HG03045 (cell line): Measurements from ENCODE around the gene TMEM43.
"Not testable (repeated sequence)": the region's sequence is repeated elsewhere in the genome, so short reads cannot be mapped to it uniquely, and the experiment has no call there.

ENCODE experiments used
- ATAC-seq: cut with Tn5 transposase; IDR thresholded peaks from one replicate; pipeline ENCODE4 v1.9.1; 2021; ENCODE audit warnings: mild to moderate bottlenecking, moderate library complexity; ENCODE audit not compliant: unreplicated experiment

Gene TMEM43, protein sequence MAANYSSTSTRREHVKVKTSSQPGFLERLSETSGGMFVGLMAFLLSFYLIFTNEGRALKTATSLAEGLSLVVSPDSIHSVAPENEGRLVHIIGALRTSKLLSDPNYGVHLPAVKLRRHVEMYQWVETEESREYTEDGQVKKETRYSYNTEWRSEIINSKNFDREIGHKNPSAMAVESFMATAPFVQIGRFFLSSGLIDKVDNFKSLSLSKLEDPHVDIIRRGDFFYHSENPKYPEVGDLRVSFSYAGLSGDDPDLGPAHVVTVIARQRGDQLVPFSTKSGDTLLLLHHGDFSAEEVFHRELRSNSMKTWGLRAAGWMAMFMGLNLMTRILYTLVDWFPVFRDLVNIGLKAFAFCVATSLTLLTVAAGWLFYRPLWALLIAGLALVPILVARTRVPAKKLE

DNA sequence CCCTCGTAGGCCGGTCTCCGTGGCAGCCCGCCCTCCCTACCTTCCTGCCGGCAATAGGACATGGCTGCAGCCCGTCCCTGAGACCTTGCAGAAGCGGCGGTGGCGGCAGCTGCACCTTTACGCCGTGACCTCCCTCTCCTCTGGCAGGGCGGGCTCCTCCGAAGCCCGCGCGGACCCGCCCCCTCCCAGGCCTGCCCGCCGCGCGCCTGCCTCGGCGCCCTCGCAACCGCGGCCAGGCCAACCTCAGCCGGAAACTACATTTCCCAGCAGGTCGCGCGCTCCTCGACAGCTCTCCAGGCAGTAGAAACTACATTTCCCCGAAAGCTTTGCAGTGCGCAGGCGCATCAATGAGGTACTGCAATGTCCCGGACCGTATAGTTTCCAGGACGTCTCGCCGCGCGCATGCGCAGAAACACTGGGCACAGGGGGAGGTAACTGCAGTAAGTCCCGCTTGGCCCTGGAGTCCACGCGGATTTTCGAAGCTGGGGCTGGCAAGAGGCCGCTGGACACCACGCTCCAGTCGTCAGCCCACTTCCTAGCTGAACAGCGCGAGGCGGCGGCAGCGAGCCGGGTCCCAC, at the start of gene TMEM43, which contains the start of gene CHCHD4:
TMEM43 (plus strand) TSS at position 438 of the 578 bp plus-strand sequence. CDS start 142 bp downstream, outside the sequence.
CHCHD4 (minus strand) TSS at position 256 of the 578 bp plus-strand sequence; CDS start at position 62, 194 bp downstream.
- ATAC-seq: peak; percentile 90

DNA sequence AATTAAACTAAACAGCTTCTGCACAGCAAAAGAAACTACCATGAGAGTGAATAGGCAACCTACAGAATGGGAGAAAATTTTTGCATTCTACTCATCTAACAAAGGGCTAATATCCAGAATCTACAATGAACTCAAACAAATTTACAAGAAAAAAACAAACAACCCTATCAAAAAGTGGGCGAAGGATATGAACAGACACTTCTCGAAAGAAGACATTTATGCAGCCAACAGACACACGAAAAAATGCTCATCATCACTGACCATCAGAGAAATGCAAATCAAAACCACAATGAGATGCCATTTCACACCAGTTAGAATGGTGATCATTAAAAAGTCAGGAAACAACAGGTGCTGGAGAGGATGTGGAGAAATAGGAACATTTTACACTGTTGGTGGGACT, 49.6 kb upstream of the TMEM43 start:
- ATAC-seq: not testable (repeated sequence)

DNA sequence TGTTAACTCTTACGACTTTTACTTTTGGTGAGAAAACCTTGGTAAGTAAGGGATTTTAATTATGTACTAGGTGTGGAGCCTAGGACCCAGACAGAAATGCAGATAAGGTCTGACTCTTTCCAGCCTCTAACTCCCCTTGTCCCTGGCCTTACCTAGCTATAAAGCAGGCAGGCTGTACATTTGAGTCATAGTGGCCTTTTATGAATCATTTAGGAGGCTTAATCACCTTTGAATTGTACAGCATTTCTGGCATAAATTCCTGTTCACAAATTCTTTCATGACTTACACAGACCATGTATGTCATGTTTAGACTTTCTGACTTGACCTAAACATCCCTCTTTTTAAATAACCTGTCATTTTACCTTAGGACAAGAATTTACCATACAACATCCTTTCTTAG, 47.5 kb upstream of the TMEM43 start:
- ATAC-seq: no peak

DNA sequence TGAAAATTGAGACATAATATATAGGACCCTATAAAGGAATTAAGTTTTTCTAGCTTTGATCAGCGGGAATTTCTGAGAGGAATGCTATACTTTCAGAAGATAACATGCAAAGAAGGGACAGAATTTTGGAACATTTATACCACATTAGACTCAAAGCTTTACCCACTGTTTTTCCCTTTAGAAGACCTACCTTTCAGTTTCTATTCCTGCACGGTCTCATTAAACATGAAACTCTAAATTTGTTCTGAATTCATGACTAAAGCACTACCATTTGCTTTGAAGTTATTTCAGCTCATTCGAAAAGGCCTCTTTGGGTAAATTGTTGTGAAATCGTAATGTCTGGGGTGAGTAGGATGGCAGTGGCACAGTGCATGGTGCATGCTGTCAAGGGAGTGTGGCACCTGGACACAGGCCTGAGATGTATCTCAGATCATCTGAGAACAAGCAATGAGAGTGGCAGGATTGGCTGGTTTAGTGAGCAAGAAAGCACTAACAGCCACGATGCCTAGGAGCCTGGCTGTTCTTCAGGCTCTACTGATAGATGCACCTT, 42.7 kb upstream of the TMEM43 start:
- ATAC-seq: no peak

DNA sequence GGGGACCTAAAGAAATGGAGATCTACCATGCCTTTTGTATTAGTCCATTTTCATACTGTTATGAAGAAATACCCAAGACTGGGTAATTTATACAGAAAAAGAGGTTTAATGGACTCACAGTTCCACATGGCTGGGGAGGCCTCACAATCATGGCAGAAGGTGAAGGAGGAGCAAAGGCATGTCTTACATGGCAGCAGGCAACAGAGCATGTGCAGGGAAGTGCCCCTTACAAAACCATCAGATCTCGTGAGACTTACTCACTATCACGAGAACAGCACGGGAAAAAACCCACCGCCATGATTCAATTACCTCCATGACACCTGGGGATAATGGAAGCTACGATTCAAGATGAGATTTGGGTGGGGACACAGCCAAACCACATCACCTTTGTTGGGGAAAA, 37.4 kb upstream of the TMEM43 start:
- not testable (repeated sequence) for ATAC-seq

GRCh38 chr3:14091959-14092358, 32.9 kb upstream of the TMEM43 start:
- ATAC-seq: not testable (repeated sequence)

DNA sequence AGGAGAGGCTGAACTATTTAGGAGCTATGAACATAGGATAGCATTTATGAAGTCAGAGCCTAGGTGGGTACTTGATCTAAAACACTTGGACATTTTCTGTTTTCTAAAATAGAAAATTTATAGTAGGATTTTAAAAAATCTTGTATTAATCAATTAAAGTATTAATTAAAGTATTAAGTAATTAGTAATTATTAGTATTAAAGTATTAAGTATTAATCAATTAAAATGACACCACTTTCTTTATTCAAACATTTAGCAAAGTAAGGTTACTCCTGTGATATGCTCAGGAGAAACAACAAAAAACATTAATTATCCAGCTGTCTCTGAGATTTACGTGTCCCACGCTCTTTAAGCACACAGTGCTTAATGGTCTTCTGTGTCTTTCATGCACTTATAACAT, 32.4 kb upstream of the TMEM43 start:
- no peak for ATAC-seq

DNA sequence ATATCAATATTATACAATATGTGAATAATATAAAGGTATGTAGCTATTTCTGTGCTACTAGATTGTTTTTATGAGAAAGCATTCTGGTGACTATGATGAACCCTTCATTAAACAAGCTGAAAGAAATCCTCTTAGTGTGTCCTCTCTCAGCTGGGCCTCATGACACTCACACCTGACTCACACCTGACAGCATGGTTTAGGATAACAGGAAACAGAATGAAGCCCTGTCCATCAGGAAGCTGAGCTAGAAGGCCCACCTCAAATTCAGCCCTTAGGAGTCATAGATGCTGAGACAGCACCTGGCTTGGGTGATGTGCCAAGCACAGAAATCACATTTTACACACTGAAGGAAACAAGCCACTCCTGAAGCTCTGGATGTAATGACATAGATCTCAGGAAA, 31.0 kb upstream of the TMEM43 start:
- ATAC-seq: no peak

DNA sequence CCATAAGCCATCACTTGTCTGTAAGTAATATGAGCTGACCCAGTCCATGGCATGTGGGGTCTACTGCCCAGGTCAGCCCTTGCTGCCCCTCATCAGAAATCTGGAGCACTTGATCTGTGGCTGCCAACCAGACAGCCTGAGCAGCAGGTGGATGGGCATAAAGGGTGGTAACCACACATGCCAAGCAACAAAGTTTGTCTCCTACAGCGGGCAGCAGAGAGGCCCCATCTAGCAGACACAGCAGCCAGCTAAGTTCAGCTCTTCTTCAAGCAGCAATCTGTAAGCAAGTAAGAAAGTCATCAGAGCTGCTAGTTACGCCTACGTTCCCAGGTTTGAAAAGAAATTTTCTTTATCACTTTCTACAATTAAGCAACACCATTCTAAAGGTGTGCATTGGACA, 28.1 kb upstream of the TMEM43 start:
- no peak for ATAC-seq

DNA sequence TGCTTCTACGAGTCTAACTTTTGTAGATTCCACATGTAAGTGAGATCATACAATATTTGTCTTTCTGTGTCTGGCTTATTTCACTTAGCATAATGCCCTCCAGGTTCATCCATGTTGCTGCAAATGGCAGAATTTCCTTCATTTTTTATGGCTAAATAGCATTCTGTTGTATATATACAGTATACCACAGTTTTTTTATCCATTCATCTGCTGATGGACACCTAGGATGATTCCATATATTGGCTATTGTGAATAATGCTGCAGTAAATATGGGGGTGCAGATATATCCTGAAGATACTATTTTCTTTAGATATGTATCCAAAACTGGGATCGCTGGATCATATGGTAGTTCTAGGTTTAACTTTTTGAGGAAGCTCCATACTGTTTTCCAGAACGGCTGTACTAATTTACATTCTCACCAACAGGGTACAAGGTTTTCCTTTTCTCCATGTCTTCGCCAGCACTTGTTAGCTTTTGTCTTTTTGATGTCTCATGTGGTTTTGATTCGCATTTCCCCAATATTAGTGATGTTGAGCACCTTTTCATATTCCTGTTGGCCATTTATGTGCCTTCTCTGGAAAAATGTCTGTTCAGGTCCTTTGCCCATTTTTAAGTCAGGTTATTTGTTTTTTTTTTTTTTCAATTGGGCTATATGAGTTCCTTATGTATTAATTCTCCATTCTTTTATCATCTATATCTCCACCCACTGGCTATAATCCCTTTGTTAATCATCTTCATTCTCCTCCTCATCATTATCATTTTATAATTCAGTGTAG, 27.0 kb upstream of the TMEM43 start:
- no peak for ATAC-seq

- ATAC-seq: not testable (repeated sequence)
Measured at GRCh38 chr3:14109821-14110220, 15.0 kb upstream of the TMEM43 start.

DNA sequence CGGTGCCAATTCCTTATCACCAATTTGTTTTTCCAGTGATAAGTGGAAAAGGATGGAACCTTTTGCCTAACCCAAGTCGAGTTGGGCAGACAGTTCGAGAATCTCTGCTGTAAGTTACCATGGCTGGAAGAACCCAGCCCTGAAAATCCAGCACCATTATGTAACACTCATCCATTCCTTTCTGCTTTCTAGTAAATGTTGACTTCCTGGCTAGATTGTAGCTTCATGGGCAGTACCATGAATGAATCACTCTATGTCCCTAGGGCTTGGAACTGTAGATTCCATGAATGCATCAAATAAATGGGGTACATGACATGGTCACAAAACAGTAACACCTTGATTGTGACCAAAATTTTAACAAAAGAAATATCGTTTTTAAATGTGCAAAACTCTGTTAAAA, 14.2 kb upstream of the TMEM43 start:
- no peak for ATAC-seq

- ATAC-seq: no peak
Measured at GRCh38 chr3:14113965-14114635, 10.8 kb upstream of the TMEM43 start.

DNA sequence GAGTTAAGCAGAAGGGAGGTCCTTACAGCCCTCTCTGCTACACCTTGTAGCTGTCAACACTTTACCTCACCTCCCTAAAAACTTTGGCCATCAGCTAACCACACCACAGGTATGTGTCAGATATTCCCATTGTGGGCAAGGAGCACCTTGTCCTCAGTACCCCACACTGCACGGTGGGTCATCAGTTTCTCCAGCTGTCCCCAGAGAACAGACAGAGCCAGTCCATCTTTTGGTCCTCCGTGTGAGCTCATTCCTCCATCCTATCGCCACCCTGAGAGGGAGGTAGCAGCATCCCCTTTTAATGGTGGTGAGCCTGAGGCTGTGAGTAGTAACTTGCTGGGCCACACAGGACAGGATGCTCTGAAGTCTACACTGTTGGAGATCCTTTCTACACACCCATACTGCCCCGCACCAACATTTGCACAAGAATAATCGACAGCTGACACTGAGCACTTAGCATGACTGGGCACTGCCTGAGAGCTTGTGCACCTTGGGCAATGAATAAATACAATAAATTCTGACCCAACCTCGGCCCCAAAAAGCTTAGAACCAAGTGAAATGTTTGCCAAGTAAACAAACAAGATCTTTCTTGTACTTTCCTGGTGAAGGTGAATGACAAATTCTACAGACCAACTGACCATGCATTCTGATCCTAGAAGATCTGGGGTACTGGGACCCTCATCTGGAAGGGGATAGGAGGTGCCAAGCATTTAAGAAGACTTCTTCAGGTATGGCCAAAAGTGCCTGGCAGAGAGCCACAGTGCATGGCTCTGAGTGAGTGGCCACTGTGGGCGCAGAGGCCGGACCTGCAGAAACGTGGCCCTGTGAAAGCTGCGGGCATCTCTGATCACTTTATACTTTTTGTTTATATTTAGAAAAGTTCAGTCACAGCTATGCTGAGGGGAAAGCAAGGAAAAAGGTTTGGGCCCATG, 7.1 kb upstream of the TMEM43 start:
- ATAC-seq: no peak

DNA sequence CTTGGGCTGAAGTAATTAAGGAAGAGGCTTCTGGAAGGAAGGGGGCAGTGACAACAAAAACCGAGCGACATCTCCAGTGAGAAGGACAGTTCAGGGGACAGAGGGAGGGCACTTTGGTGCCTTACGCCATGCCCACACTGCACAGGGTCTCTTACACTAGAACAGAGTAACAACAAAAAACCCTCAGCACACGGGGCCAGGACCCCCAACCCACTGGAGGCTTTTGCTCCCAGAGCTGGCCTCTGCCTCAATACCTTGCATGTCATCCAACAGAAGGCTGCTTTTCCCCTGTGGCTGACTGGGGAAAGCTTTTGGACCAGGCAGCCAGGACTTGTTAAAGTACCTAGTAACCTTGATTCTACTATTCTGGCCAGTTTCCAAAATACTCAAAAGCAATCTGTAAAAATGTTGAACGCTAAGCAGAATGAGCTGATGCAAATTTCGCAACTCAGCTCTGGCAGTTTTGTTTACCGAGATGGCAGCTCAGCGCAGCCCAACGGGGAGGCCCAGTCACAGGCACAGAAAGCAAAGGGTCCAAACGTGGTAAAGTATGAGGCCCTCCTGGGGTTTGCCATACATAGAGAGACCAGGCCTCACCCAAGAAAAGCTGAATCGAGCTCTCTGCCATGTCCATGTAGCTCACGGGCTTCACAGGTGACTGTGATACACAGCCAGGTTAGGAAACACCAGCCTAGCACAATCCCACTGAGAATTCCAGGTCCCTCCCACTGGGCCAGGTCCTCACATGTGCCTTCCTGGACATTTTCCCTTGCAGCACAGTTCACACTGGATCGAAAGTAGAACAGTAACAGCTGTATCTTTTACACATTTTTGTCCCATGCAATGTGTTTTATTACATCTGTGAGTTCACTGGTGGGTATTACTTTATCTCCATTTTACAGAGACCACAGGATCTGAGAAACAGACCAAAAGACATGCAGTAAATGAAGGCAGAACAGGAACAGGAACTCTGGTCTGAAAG, 6.2 kb upstream of the TMEM43 start:
- no peak for ATAC-seq

- no peak for ATAC-seq
Measured at GRCh38 chr3:14119651-14120050, 5.2 kb upstream of the TMEM43 start.

DNA sequence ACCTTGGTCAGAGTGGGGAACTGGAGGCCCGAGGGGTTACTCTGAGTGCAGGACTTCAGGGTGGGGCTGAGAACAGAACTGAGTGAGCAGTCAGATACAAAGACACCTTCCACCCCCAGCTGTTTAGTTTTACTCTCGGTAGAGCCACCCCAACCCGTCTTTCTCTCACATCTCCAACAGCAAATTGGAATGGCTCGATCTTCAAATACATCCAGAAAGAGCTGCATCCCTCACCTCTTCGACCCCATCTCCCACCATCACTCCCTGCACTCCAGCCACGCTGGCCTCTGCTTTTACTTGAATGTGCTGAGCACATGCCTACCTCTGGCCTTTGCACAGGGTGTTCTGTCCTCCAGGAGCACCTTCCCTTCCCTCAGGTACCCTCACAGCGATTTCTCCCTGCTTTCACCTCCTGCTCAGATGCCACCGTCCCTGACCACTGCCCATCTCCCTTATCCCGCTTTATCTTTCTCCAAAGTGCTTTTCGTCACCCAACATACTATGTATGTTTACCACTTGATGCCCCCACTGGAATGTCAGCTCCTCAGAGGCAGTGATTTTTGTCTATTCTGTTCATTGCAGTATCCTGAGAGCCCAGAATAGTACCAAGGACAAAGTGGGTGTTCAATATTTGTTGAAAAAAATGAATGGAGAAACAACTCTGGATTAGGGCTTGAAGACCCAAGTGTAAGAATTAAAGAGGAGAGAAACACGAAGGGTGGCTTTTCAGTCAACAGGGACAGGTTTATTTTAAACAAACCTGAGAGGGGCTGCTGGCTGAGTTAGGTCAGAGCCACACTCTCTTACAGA, 4.5 kb upstream of the TMEM43 start:
- no peak for ATAC-seq
